ENCODE data around the gene C2orf72. TPM values are rescaled to one million over a fixed set of nuclear protein-coding genes. Genes with fewer than 3 reads are reported as not detected.

Gene C2orf72
- total RNA-seq, 1 experiment from 2014 or later: 0.40 TPM

GRCh38 chr2:231052494-231053451, 15.4 kb downstream of the C2orf72 start:
- no TSS peak for BruUV-seq (replicated peaks)
- Histone ChIP-seq H3K4me2 (ENCODE audit: low read length) (peak overlapping the region; percentile 92), H3K27me3 (ENCODE audit: low read length) (no peaks in the 10 kb centered on the region), H3K36me3 (ENCODE audit: low read depth, low read length) (no peaks in the 10 kb centered on the region), H3K9ac (ENCODE audit: low read length) (peak overlapping the region; percentile 34; the same call in 1 of the 2 replicates), H3F3A (ENCODE audit: low read length, unreplicated experiment) (no peaks in the 10 kb centered on the region), H2AFZ (ENCODE audit: low read length) (peak overlapping the region; percentile 94), H3K4me3 (ENCODE audit: low read length) (peak overlapping the region; percentile 74), H3K4me1 (ENCODE audit: insufficient read depth, low read length) (no peaks in the 10 kb centered on the region), H3K79me2 (ENCODE audit: low read length) (peaks cover 11% of the 10 kb centered on the region), H3K27ac (ENCODE audit: low read length) (no peak overlapping the region), H3K9me2 (replicated peaks; ENCODE audit: low read length) (no peaks in the 10 kb centered on the region), H3K9me3 (ENCODE audit: low read length) (no peaks in the 10 kb centered on the region), H4K20me1 (ENCODE audit: low read length) (peaks cover 2% of the 10 kb centered on the region)
- peak; percentile 84 for TF ChIP-seq CTCF (conservative IDR thresholded peaks at IDR 0.05; ENCODE audit: low read depth, low read length)
- no peak for TF ChIP-seq EZH2phosphoT487 (IDR thresholded peaks at IDR 0.05; ENCODE audit: borderline replicate concordance, low read length)
- DNase-seq: peak; percentile 82
- ChIA-PET POLR2A (ENCODE audit: unreplicated experiment) (interaction anchor here (0.6 kb wide), 1 partner anchor 1051 kb away, joined by 8 read pairs; no protein-coding TSS in a partner anchor), CTCF (interaction anchor here (0.6 to 1.3 kb wide), 7 partner anchors 8 to 424 kb away, joined by 3 to 5 read pairs (median 3); no protein-coding TSS in a partner anchor)
- intact Hi-C loops (cut with micrococcal nuclease): loop anchor here (1.0 to 5.0 kb wide), 2 partner anchors 52 to 230 kb away; no protein-coding TSS in a partner anchor
- ATAC-seq: peak; percentile 81

- H3K9me3 ChIP-seq (ENCODE audit: low read length): no peaks in the 10 kb centered on the region
- ATAC-seq (no peak), DNase-seq (no peak)
- peaks cover 9% of the 10 kb centered on the region for H3K4me1 ChIP-seq (ENCODE audit: insufficient read depth, low read length)
- no peaks in the 10 kb centered on the region for H3K9me2 ChIP-seq (replicated peaks; ENCODE audit: low read length)
- peaks cover 12% of the 10 kb centered on the region for H4K20me1 ChIP-seq (ENCODE audit: low read length)
- H3K79me2 ChIP-seq (ENCODE audit: low read length): peaks cover 21% of the 10 kb centered on the region
- no peaks in the 10 kb centered on the region for H3F3A ChIP-seq (ENCODE audit: low read length, unreplicated experiment)
- CTCF ChIA-PET: no interaction called here
- no peaks in the 10 kb centered on the region for H3K27me3 ChIP-seq (ENCODE audit: low read length)
- intact Hi-C loops (cut with micrococcal nuclease): loop anchor here (1.0 to 5.0 kb wide), 2 partner anchors 54 to 232 kb away; no protein-coding TSS in a partner anchor
- H3K9ac ChIP-seq (ENCODE audit: low read length): no peak overlapping the region
- TF ChIP-seq EZH2phosphoT487 (IDR thresholded peaks at IDR 0.05; ENCODE audit: borderline replicate concordance, low read length) (no peak), CTCF (conservative IDR thresholded peaks at IDR 0.05; ENCODE audit: low read depth, low read length) (no peak), EZH2 (IDR thresholded peaks at IDR 0.05; ENCODE audit: low read length, unreplicated experiment) (no peak)
- no peak overlapping the region for H3K27ac ChIP-seq (ENCODE audit: low read length)
- no peaks in the 10 kb centered on the region for H3K36me3 ChIP-seq (ENCODE audit: low read depth, low read length)
- no peak overlapping the region for H3K4me3 ChIP-seq (ENCODE audit: low read length)
- no peak overlapping the region for H3K4me2 ChIP-seq (ENCODE audit: low read length)
- POLR2A ChIA-PET (ENCODE audit: unreplicated experiment): no interaction called here
- no peak overlapping the region for H2AFZ ChIP-seq (ENCODE audit: low read length)
- no TSS peak for BruUV-seq (replicated peaks)
These were observed 16.5 kb downstream of the C2orf72 start for GRCh38 chr2:231053846-231054245.
